Breast epithelium (tissue), 4 donors: Measurements from ENCODE around the gene CCL13. TPM values are rescaled to one million over a fixed set of nuclear protein-coding genes. Genes with fewer than 3 reads are reported as not detected.
A peak's percentile ranks its signal among the peaks of the same experiment; 100 is the strongest.

Experiments
- DNase-seq, 2 donors: peaks; one replicate each; pipeline ENCODE4 v3.0.0-alpha.2; 2019; ENCODE audit warnings: low spot score in 2 of 2
- H3K27ac ChIP-seq, 2 donors: fragments of 200-600 bp; sonication (generic) in 1 of 2; one replicate each; pipeline ENCODE4 v1.5.1; 2016 to 2019; ENCODE audit warnings: mild to moderate bottlenecking in 1 of 2
- H3K27me3 ChIP-seq, 2 donors: fragments of 200-600 bp; sonication (generic) in 1 of 2; one replicate each; pipeline versions ENCODE4 v1.5.1 to v1.6.0; 2017 to 2019; ENCODE audit warnings: control low read depth in 1 of 2, mild to moderate bottlenecking in 1 of 2
- H3K36me3 ChIP-seq: fragments of 200-600 bp; one replicate; pipeline ENCODE4 v1.5.1; 2019
- H3K4me1 ChIP-seq, 2 donors: fragments of 200-600 bp; sonication (generic); one replicate each; pipeline ENCODE4 v1.5.1; 2016 to 2019; ENCODE audit warnings: control low read depth in 1 of 2
- H3K4me3 ChIP-seq, 3 donors: fragments of 200-600 bp; sonication (generic); 1 replicate in 2 of 3; 2 replicates in 1 of 3; pipeline ENCODE4 v1.5.1; 2016 to 2019; ENCODE audit warnings: mild to moderate bottlenecking in 3 of 3, moderate library complexity in 2 of 3
- H3K9me3 ChIP-seq, 2 donors: fragments of 200-600 bp; sonication (generic) in 1 of 2; one replicate each; pipeline ENCODE4 v1.5.1; 2016 to 2019; ENCODE audit warnings: control low read depth in 1 of 2
- POLR2A ChIP-seq: fragments of 450-650 bp; IDR thresholded peaks from one replicate; pipeline ENCODE4 v1.6.1; 2016; ENCODE audit warnings: antibody characterized with exemption, mild to moderate bottlenecking, moderate library complexity
- POLR2AphosphoS5 ChIP-seq, 3 donors: sonication (generic); formaldehyde crosslinking; IDR thresholded peaks; one replicate each; pipeline ENCODE4 v1.6.1; 2017; ENCODE audit warnings: antibody characterized with exemption in 3 of 3
- intact Hi-C: fragments of 100-400 bp; cut with DNase I; formaldehyde crosslinking; loops from one replicate; pipeline ENCODE4 v1.15.1; 2023; ENCODE audit warnings: low total_unique reads
- total RNA-seq, 3 donors: library from RNA; depleted of rRNA; stranded (reverse); fragments of >200 nt; gene quantifications; one replicate each; pipeline ENCODE4 v1.1.0, GENCODE V29; 2016
- TF ChIP-seq, protein P1 (sequence below), 3 donors: fragments of 450-650 bp; IDR thresholded peaks; one replicate each; pipeline ENCODE4 v1.5.1; 2016 to 2017; ENCODE audit warnings: antibody characterized with exemption in 3 of 3, mild to moderate bottlenecking in 3 of 3, moderate library complexity in 3 of 3

The CCL13 gene
- total RNA-seq, 3 donors from 2014 or later = 1.0 to 4.3 (median 2.0) TPM

DNA sequence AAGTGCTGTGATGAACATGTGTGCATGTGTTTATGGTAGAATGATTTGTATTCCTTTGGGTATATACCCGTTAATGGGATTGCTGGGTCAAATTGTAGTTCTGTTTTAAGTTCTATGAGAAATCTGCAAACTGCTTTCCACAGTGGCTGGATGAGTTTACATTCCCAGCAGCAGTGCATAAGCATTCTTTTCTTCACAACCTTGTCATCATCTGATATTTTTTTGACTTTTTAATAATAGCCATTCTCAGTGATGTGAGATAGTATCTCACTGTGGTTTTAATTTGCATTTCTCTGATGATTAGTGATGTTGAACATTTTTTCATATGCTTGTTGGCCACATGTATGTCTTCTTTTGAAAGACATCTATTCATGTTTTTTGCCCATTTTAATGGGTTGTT, 18.6 kb upstream of the CCL13 start:
- DNase-seq = no peak
- intact Hi-C loops = no loop called here

DNA sequence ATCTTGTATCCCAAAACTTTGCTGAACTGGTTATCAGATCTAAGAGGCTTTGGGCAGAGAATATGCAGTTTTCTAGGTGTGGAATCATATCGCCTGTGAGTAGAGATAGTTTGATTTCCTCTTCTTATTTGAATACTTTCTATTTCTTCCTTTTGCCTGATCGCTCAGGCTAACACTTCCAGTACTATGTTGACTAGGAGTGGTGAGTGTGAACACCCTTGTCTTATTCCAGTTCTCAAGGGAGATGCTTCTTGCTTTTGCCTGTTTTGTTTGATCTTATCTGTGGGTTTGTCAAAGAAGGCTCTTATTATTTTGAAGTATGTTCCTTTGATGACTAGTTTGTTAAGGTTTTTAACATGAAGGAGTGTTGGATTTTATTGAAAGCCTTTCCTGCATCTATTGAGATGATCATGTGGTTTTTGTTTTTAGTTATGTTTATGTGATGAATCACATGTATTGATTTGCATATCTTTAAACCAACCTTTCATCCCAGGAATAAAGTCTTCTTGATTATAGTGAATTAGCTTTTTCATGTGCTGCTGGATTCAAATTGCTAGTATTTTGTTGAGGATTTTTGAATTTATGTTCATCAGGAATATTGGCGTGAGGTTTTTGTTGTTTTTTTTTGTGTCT, 17.0 kb upstream of the CCL13 start:
- Histone ChIP-seq H3K9me3 (no peaks in the 10 kb centered on the region), H3K27ac (no peak overlapping the region), H3K36me3 (no peaks in the 10 kb centered on the region), H3K4me3 (no peak overlapping the region), H3K4me1 (no peaks in the 10 kb centered on the region), H3K27me3 (no peaks in the 10 kb centered on the region)
- intact Hi-C loops = no loop called here
- no peak for DNase-seq
- TF ChIP-seq POLR2A (no peak), POLR2AphosphoS5 (IDR thresholded peaks at IDR 0.05) (no peak)
- TF ChIP-seq, protein P1, sequence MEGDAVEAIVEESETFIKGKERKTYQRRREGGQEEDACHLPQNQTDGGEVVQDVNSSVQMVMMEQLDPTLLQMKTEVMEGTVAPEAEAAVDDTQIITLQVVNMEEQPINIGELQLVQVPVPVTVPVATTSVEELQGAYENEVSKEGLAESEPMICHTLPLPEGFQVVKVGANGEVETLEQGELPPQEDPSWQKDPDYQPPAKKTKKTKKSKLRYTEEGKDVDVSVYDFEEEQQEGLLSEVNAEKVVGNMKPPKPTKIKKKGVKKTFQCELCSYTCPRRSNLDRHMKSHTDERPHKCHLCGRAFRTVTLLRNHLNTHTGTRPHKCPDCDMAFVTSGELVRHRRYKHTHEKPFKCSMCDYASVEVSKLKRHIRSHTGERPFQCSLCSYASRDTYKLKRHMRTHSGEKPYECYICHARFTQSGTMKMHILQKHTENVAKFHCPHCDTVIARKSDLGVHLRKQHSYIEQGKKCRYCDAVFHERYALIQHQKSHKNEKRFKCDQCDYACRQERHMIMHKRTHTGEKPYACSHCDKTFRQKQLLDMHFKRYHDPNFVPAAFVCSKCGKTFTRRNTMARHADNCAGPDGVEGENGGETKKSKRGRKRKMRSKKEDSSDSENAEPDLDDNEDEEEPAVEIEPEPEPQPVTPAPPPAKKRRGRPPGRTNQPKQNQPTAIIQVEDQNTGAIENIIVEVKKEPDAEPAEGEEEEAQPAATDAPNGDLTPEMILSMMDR (IDR thresholded peaks at IDR 0.05) = no peak

More for the DNA sequence above, 18.6 kb upstream of the CCL13 start:
- TF ChIP-seq POLR2A = no peak
- no peak for TF ChIP-seq POLR2AphosphoS5 (IDR thresholded peaks at IDR 0.05)
- TF ChIP-seq, protein P1 (IDR thresholded peaks at IDR 0.05) = no peak
- Histone ChIP-seq H3K27ac (no peak overlapping the region), H3K27me3 (no peaks in the 10 kb centered on the region), H3K4me1 (no peaks in the 10 kb centered on the region), H3K9me3 (no peaks in the 10 kb centered on the region), H3K36me3 (no peaks in the 10 kb centered on the region), H3K4me3 (no peak overlapping the region)

DNA sequence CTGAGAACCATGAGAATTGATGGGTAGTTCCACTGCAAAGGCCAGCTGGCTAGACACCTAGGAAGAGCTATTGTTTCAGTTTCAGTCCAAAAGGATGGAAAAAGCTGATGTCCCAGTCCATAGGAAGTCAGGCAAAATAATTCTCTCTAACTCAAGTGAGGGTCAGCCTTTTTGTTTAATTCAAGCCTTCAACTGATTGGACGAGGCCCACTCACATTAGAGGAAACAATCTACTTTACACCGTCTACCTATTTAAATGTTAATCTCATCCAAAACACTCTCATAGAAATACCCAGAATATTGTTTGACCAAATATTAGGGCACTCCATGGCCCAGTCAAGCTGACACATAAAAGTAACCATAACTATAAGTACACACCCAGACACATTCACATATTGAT, 14.4 kb upstream of the CCL13 start:
- intact Hi-C loops = no loop called here
- Histone ChIP-seq H3K4me1 (no peaks in the 10 kb centered on the region), H3K4me3 (no peak overlapping the region), H3K9me3 (no peaks in the 10 kb centered on the region), H3K27me3 (no peaks in the 10 kb centered on the region), H3K27ac (no peak overlapping the region), H3K36me3 (no peaks in the 10 kb centered on the region)
- TF ChIP-seq POLR2AphosphoS5 (IDR thresholded peaks at IDR 0.05) (no peak), POLR2A (no peak)
- TF ChIP-seq, protein P1 (IDR thresholded peaks at IDR 0.05) = no peak
- DNase-seq = no peak

DNA sequence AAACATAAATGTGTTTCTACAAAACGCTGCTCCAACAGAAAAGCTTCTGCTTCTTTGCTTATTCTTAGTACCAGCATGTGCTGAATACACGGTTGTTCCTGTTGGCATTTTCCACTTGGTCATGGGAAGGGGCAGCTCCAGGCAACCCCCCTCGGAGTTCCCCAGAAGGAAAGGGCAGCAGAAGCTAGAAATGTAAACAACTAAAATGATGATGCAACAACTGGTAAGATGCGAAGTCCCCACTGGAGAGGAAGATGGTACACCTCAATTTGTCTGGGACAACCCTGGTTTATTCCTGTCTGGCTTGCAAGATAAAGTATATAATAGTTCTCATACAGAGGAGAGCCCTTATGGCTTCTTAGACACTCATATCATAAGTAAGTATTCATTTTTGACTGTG, 9.2 kb upstream of the CCL13 start:
- Histone ChIP-seq H3K4me1 (peaks cover 0 to 5% of the 10 kb centered on the region in 2 donors), H3K9me3 (no peaks in the 10 kb centered on the region), H3K4me3 (no peak overlapping the region), H3K36me3 (no peaks in the 10 kb centered on the region), H3K27me3 (no peaks in the 10 kb centered on the region), H3K27ac (no peak overlapping the region)
- TF ChIP-seq, protein P1 (IDR thresholded peaks at IDR 0.05) = no peak
- TF ChIP-seq POLR2A = no peak
- no peak for TF ChIP-seq POLR2AphosphoS5 (IDR thresholded peaks at IDR 0.05)
- no peak for DNase-seq
- intact Hi-C loops = no loop called here

DNA sequence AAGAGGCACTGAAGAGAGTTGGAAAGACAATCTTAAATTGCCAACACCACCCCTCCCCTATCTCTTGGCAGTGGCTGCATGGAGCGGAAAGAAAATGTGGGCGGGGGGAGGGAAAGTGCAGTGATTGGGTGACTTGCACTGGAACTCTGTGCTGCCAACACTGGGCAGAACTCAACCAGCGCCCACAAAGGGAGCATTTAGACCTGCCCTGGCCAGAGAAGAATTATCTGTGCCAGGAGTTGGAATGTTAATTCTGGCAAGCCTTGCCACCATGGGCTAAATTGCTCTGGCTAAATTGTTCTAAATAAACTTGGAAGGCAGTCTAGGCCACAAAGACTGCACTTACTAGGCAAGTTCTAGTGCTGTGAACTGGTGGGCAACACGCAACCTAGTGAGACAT, 6.5 kb upstream of the CCL13 start:
- H3K4me3 ChIP-seq = no peak overlapping the region
- no peaks in the 10 kb centered on the region for H3K27me3 ChIP-seq
- H3K9me3 ChIP-seq = peaks cover 0 to 4% of the 10 kb centered on the region in 2 donors
- TF ChIP-seq POLR2AphosphoS5 (IDR thresholded peaks at IDR 0.05) = no peak
- no peak for TF ChIP-seq POLR2A
- TF ChIP-seq, protein P1 (IDR thresholded peaks at IDR 0.05) = no peak
- intact Hi-C loops = no loop called here
- peaks cover 0 to 5% of the 10 kb centered on the region in 2 donors for H3K4me1 ChIP-seq
- peak in 1 of 2 donors; percentile 28 for DNase-seq
- H3K36me3 ChIP-seq = no peaks in the 10 kb centered on the region
- no peak overlapping the region for H3K27ac ChIP-seq
